ENCODE results near the gene ZFYVE9. TPM values are rescaled to one million over a fixed set of nuclear protein-coding genes. Genes with fewer than 3 reads are reported as not detected.

The ZFYVE9 gene
- total RNA-seq, 4 donors from 2014 or later: 22.8 to 37.0 (median 28.2) TPM

DNA sequence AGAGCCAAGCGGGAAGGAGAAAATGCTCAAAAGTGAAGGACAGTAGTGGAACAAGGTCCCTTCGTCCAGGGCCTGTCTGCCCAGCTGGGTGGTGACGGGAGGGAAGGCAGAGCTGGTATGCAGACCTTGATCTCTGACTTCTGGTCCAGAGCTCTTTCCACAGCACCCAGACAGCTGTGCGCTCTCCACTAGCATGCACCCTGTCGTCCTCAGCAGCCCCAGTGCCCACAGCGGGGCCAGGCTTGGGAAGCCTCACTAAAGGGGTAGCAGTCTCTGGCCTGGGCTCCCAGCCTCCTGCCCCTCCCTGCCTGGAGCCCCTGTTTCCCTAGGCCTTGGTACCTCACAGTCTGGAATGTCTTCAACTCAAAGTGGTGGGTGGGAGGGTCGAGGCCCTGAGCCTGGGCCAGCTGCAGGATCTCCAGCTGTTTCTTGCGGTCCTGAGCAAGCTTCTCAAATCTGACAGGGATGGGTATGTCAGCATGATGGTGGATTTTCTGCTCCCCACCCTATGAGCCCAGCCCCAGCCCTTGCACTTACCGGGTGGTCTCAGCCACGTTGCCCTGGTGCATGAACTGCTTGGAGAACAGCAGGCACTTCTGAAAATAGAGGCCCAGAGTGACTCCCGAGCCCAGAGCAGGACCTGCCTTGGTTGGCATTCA lies 214.1 kb downstream of the ZFYVE9 start:
- no peaks in the 10 kb centered on the region for H3K4me1 ChIP-seq
- 87 to 98% methylated on average over 4 to 11 of the region's 11 CpGs for WGBS, 2 donors (ENCODE audit: low coverage in 1 of 2)
- no peak overlapping the region for H3K4me3 ChIP-seq
- in situ Hi-C loops (cut with MboI; ENCODE audit: low pct_ligation_motif_present in 1 of 4, low pct_unique_long_range_greater_than_20kb in 1 of 4, low sequenced_read_pairs in 3 of 4): no loop called here
- TF ChIP-seq EP300 (IDR thresholded peaks at IDR 0.05; ENCODE audit: low read depth) (no peak), POLR2A (IDR thresholded peaks at IDR 0.05) (no peak), POLR2AphosphoS5 (IDR thresholded peaks at IDR 0.05) (no peak)
- intact Hi-C loops (cut with DNase I; ENCODE audit: low total_unique reads): no loop called here
- peaks cover 0 to 84% (median 47%) of the 10 kb centered on the region in 4 donors for H3K36me3 ChIP-seq
- no peak for DNase-seq
- no peaks in the 10 kb centered on the region for H3K9me3 ChIP-seq
- H3K27me3 ChIP-seq: no peaks in the 10 kb centered on the region
- H3K27ac ChIP-seq: no peak overlapping the region

DNA sequence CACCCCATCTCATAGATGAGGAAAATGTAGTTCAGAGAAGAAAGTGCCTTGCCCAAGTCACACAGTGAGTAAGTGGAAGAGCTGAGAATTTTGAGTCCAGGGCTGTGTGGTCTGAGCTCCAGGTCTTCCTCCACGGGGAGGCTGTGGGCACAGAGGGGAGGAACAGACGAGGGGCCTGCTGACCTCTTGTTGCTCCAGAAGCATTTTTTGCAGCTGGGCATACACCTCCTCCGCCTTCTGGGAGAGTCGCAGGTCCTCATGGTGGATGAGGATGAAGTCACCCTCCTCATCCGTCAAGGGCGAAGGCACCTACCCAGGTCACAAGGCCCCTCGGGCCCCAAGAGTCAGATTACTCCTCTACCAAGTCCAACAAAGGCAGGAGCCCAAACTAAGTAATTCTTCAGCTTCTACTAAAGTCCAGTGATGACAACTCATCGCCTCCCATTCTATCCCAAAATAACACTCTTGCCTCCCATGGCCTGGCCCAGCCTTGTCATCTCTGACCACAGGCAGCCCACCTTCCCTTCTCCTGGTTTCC lies 215.0 kb downstream of the ZFYVE9 start:
- Histone ChIP-seq H3K4me1 (no peaks in the 10 kb centered on the region), H3K9me3 (no peaks in the 10 kb centered on the region), H3K36me3 (peaks cover 0 to 88% (median 51%) of the 10 kb centered on the region in 4 donors), H3K4me3 (no peak overlapping the region), H3K27ac (no peak overlapping the region), H3K27me3 (no peaks in the 10 kb centered on the region)
- no peak for DNase-seq
- 94% methylated on average over 8 of the region's 8 CpGs; no CpG with 5 or more reads in 1 of the 2 donors for WGBS, 2 donors (ENCODE audit: low coverage in 1 of 2)
- TF ChIP-seq POLR2AphosphoS5 (IDR thresholded peaks at IDR 0.05) (no peak), POLR2A (IDR thresholded peaks at IDR 0.05) (no peak), EP300 (IDR thresholded peaks at IDR 0.05; ENCODE audit: low read depth) (no peak)
- TF ChIP-seq, protein P1, sequence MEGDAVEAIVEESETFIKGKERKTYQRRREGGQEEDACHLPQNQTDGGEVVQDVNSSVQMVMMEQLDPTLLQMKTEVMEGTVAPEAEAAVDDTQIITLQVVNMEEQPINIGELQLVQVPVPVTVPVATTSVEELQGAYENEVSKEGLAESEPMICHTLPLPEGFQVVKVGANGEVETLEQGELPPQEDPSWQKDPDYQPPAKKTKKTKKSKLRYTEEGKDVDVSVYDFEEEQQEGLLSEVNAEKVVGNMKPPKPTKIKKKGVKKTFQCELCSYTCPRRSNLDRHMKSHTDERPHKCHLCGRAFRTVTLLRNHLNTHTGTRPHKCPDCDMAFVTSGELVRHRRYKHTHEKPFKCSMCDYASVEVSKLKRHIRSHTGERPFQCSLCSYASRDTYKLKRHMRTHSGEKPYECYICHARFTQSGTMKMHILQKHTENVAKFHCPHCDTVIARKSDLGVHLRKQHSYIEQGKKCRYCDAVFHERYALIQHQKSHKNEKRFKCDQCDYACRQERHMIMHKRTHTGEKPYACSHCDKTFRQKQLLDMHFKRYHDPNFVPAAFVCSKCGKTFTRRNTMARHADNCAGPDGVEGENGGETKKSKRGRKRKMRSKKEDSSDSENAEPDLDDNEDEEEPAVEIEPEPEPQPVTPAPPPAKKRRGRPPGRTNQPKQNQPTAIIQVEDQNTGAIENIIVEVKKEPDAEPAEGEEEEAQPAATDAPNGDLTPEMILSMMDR (IDR thresholded peaks at IDR 0.05): no peak
- intact Hi-C loops (cut with DNase I; ENCODE audit: low total_unique reads) (no loop called here), in situ Hi-C loops (cut with MboI; ENCODE audit: low pct_ligation_motif_present in 1 of 4, low pct_unique_long_range_greater_than_20kb in 1 of 4, low sequenced_read_pairs in 3 of 4) (no loop called here)

DNA sequence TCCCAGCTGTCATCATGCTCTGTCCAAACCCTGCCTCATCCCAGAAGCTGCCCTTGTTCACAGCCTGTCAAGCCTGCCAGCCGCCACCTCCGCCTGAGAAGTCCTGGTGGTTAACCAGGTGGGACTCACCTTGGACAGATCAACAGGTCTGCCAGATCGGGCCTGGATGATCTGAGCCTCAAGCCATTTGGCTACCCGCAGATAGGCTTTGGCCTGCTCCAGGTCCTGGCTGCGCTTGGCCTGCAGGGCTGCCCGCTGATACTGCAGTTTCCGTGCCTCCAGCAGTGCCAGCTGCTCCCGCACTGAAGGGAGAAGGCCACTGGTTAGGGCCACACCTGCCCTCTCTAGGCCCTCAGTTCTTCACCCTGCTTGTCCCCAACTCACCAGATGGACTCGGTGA lies 215.5 kb downstream of the ZFYVE9 start:
- 97% methylated on average over 9 of the region's 9 CpGs; no CpG with 5 or more reads in 1 of the 2 donors for WGBS, 2 donors (ENCODE audit: low coverage in 1 of 2)
- intact Hi-C loops (cut with DNase I; ENCODE audit: low total_unique reads): no loop called here
- peaks cover 0 to 91% (median 52%) of the 10 kb centered on the region in 4 donors for H3K36me3 ChIP-seq

DNA sequence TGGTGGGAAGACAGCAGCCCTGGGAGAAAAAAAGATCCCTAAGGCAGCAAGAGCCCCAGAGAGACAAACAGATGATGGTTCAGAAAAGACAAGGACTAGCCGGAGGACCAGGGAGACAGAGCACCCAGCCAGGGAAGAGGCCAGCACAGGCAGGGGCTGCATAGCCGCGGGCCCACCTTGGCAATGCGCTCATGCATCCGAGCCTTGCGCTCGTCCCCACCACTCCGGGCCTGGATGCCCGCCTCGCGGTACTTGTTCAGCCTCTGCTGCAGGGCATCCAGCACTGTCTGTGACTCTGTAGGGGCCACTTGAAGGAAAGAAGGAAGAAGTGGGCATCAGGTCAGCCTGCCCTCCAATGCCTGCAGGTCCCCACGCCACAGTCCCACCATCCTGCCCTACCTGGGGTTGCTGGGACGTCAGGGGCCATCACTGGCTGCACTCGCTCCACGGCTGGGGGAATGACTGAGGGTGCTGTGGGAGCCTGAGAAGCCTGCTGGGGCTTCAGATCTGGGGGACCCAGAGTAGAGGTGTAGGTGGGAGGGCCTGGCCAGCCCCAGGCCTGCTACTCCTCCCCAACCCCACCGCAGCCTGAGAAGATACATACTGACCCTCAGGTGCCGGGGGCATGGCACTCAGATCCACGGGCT lies 217.1 kb downstream of the ZFYVE9 start:
- Histone ChIP-seq H3K4me1 (no peaks in the 10 kb centered on the region), H3K27me3 (no peaks in the 10 kb centered on the region), H3K4me3 (no peak overlapping the region), H3K9me3 (no peaks in the 10 kb centered on the region), H3K36me3 (peaks cover 0 to 84% (median 45%) of the 10 kb centered on the region in 4 donors), H3K27ac (no peak overlapping the region)
- TF ChIP-seq POLR2A (IDR thresholded peaks at IDR 0.05): no peak
- TF ChIP-seq, protein P1 (IDR thresholded peaks at IDR 0.05): no peak
- WGBS, 2 donors (ENCODE audit: low coverage in 1 of 2): 96% methylated on average over 18 of the region's 18 CpGs; no CpG with 5 or more reads in 1 of the 2 donors
- intact Hi-C loops (cut with DNase I; ENCODE audit: low total_unique reads) (no loop called here), in situ Hi-C loops (cut with MboI; ENCODE audit: low pct_ligation_motif_present in 1 of 4, low pct_unique_long_range_greater_than_20kb in 1 of 4, low sequenced_read_pairs in 3 of 4) (no loop called here)
- DNase-seq: no peak

More for the DNA sequence above, 215.5 kb downstream of the ZFYVE9 start:
- no peak overlapping the region for H3K4me3 ChIP-seq
- no peak for DNase-seq
- H3K27ac ChIP-seq: no peak overlapping the region
- H3K4me1 ChIP-seq: no peaks in the 10 kb centered on the region
- TF ChIP-seq EP300 (IDR thresholded peaks at IDR 0.05; ENCODE audit: low read depth): no peak
- no peak for TF ChIP-seq POLR2A (IDR thresholded peaks at IDR 0.05)
- no peak for TF ChIP-seq POLR2AphosphoS5 (IDR thresholded peaks at IDR 0.05)
- TF ChIP-seq, protein P1 (IDR thresholded peaks at IDR 0.05): no peak
- in situ Hi-C loops (cut with MboI; ENCODE audit: low pct_ligation_motif_present in 1 of 4, low pct_unique_long_range_greater_than_20kb in 1 of 4, low sequenced_read_pairs in 3 of 4): no loop called here
- H3K27me3 ChIP-seq: no peaks in the 10 kb centered on the region
- H3K9me3 ChIP-seq: no peaks in the 10 kb centered on the region

Data from transverse colon (tissue), 4 donors.